Transverse colon (tissue), 4 donors: ENCODE data around the gene RESF1. TPM values are rescaled to one million over a fixed set of nuclear protein-coding genes. Genes with fewer than 3 reads are reported as not detected.

Experiments used
- DNase-seq: peaks from one replicate; pipeline ENCODE4 v3.0.0-alpha.2; 2019
- H3K27ac ChIP-seq, 4 donors: fragments of 200-600 bp; sonication (generic); 2 replicates each; pipeline ENCODE4 v1.5.1; 2016 to 2018; ENCODE audit warnings: inconsistent platforms in 4 of 4
- H3K27me3 ChIP-seq: fragments of 200-600 bp; sonication (generic); 2 replicates; pipeline ENCODE4 v1.5.1; 2017; ENCODE audit warnings: inconsistent platforms
- H3K36me3 ChIP-seq, 4 donors: fragments of 200-600 bp; sonication (generic); 2 replicates each; pipeline ENCODE4 v1.5.1; 2017 to 2019; ENCODE audit warnings: inconsistent platforms in 4 of 4
- H3K4me1 ChIP-seq, 4 donors: fragments of 200-600 bp; sonication (generic); 2 replicates each; pipeline ENCODE4 v1.5.1; 2017 to 2020; ENCODE audit warnings: inconsistent platforms in 4 of 4
- H3K4me3 ChIP-seq, 4 donors: fragments of 200-600 bp; sonication (generic); 1 replicate in 1 of 4; 2 replicates in 3 of 4; pipeline versions ENCODE4 v1.5.1 to v1.6.1; 2017 to 2019; ENCODE audit warnings: inconsistent platforms in 4 of 4
- H3K9me3 ChIP-seq, 2 donors: fragments of 200-600 bp; sonication (generic); 2 replicates each; pipeline ENCODE4 v1.5.1; 2017 to 2019; ENCODE audit warnings: inconsistent platforms in 2 of 2
- CTCF ChIP-seq, 5 experiments: fragments of 200-600 bp in 3 of 5; fragments of 450-650 bp in 2 of 5; sonication (generic) in 3 of 5; IDR thresholded peaks; 1 replicate in 2 of 5; 2 replicates in 3 of 5; pipeline ENCODE4 v1.5.1; 2016 to 2017; ENCODE audit warnings: antibody characterized with exemption in 5 of 5, inconsistent platforms in 3 of 5, mild to moderate bottlenecking in 2 of 5, moderate library complexity in 1 of 5
- EP300 ChIP-seq: sonication (generic); formaldehyde crosslinking; IDR thresholded peaks from one replicate; pipeline ENCODE4 v1.6.1; 2017; ENCODE audit warnings: antibody characterized with exemption, low read depth
- POLR2A ChIP-seq: fragments of 450-650 bp; IDR thresholded peaks from one replicate; pipeline ENCODE4 v1.6.1; 2016; ENCODE audit warnings: antibody characterized with exemption, mild to moderate bottlenecking, moderate library complexity
- POLR2AphosphoS5 ChIP-seq, 3 donors: sonication (generic); formaldehyde crosslinking; IDR thresholded peaks; one replicate each; pipeline ENCODE4 v1.6.1; 2016; ENCODE audit warnings: antibody characterized with exemption in 3 of 3
- WGBS, 2 donors: methylation state at CpG; one replicate each; pipeline ENCODE4 v1.1.5; 2018; ENCODE audit warnings: low coverage in 1 of 2; 5-methylcytosine and 5-hydroxymethylcytosine counted together
- in situ Hi-C, 4 donors: fragments of 200-750 bp; cut with MboI; loops; one replicate each; pipeline versions ENCODE4 v1.15.0 to v1.15.1; 2017; ENCODE audit warnings: low sequenced_read_pairs in 3 of 4, low pct_ligation_motif_present in 1 of 4, low pct_unique_long_range_greater_than_20kb in 1 of 4
- intact Hi-C: fragments of 100-400 bp; cut with DNase I; formaldehyde crosslinking; loops from one replicate; pipeline ENCODE4 v1.15.1; 2023; ENCODE audit warnings: low total_unique reads
- total RNA-seq, 4 donors: library from RNA; depleted of rRNA; stranded (reverse); fragments of >200 nt; gene quantifications; one replicate each; pipeline ENCODE4 v1.1.0, GENCODE V29; 2016

The RESF1 gene
- total RNA-seq, 4 donors from 2014 or later, result 23.3 to 81.8 (median 35.1) TPM

DNA sequence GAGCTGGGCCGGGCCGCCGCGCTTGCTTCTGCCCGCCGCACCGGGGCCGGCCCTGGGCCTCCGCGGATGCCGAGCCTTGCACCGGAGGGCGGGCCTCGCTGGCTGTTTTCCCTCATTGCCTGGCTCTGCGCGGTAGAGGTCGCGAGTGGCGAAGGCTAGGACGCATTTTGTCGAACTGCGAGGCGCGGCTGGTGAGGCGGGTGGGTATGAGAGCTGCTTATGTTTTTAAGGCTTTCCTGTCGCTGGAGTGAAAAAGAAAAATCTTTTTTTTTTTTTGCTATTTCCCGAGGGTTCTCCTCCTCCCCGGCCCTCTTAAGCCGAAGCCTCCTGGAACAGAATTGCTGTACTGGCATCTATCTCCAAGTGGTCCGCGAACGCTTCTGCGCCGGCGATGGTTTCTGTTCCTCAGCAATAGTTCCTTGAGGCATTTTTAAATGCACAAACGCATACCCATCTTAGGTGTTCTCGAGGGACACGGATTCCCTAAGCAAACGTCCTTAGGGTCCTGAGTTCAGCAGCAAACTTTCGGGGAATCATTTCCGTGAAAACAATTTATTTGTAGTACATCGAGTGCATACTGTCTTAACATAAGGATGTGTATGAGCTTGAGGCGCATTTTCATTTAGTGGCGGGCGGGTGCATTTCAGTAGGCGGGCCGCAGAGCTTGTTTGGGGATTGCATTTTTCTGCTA lies 631 bp downstream of the RESF1 start:
- TF ChIP-seq POLR2A, result no peak
- no peak for TF ChIP-seq POLR2AphosphoS5 (IDR thresholded peaks at IDR 0.05)
- TF ChIP-seq EP300, result no peak
- peak in 1 of 5 experiments; percentile 25 for TF ChIP-seq CTCF (IDR thresholded peaks at IDR 0.05)
- H3K36me3 ChIP-seq, result peaks cover 0 to 16% (median 0%) of the 10 kb centered on the region in 4 donors
- H3K4me3 ChIP-seq, result peak overlapping the region; percentile 70 to 90 (median 78)
- H3K4me1 ChIP-seq, result peaks cover 10 to 30% (median 20%) of the 10 kb centered on the region in 4 donors
- in situ Hi-C loops (loop anchor here in 3 of 4 donors (25.0 kb wide), 2 partner anchors 273 to 298 kb away; partner anchors contain the start of gene ETFBKMT (in 2 of the 3)), intact Hi-C loops (loop anchor here (5.0 to 10.0 kb wide), 2 partner anchors 225 to 303 kb away; partner anchors contain the start of gene ETFBKMT)
- 0% methylated on average over 30 to 47 of the region's 47 CpGs for WGBS, 2 donors
- H3K9me3 ChIP-seq, result no peaks in the 10 kb centered on the region
- peak; percentile 70 for DNase-seq
- peak overlapping the region; percentile 94 to 98 (median 96) for H3K27ac ChIP-seq
- no peaks in the 10 kb centered on the region for H3K27me3 ChIP-seq

- Histone ChIP-seq H3K27ac (peak overlapping the region; percentile 94 to 98 (median 96)), H3K4me3 (peak overlapping the region in 3 of 4 donors; percentile 70 to 90 (median 75)), H3K4me1 (peaks cover 12 to 32% (median 21%) of the 10 kb centered on the region in 4 donors), H3K27me3 (no peaks in the 10 kb centered on the region), H3K36me3 (peaks cover 0 to 16% (median 0%) of the 10 kb centered on the region in 4 donors), H3K9me3 (no peaks in the 10 kb centered on the region)
- DNase-seq, result no peak
- in situ Hi-C loops (loop anchor here in 3 of 4 donors (25.0 kb wide), 2 partner anchors 274 to 299 kb away; partner anchors contain the start of gene ETFBKMT (in 2 of the 3)), intact Hi-C loops (no loop called here)
- no peak for TF ChIP-seq POLR2AphosphoS5 (IDR thresholded peaks at IDR 0.05)
- no peak for TF ChIP-seq EP300
- no peak for TF ChIP-seq CTCF (IDR thresholded peaks at IDR 0.05)
- TF ChIP-seq POLR2A, result no peak
- WGBS, 2 donors, result 68 to 100% methylated on average over 1 to 2 of the region's 2 CpGs
Measured at GRCh38 chr12:31961137-31961536, 1.9 kb downstream of the RESF1 start.

- no peak for TF ChIP-seq CTCF (IDR thresholded peaks at IDR 0.05)
- 66 to 71% methylated on average over 4 of the region's 4 CpGs for WGBS, 2 donors
- peak overlapping the region in 1 of 4 donors; percentile 90 for H3K4me3 ChIP-seq
- in situ Hi-C loops (loop anchor here in 3 of 4 donors (25.0 kb wide), 2 partner anchors 275 to 300 kb away; partner anchors contain the start of gene ETFBKMT (in 2 of the 3)), intact Hi-C loops (no loop called here)
- peaks cover 16 to 42% (median 24%) of the 10 kb centered on the region in 4 donors for H3K4me1 ChIP-seq
- no peak for DNase-seq
- H3K9me3 ChIP-seq, result no peaks in the 10 kb centered on the region
- no peaks in the 10 kb centered on the region for H3K27me3 ChIP-seq
- H3K27ac ChIP-seq, result no peak overlapping the region
- peaks cover 0 to 16% (median 0%) of the 10 kb centered on the region in 4 donors for H3K36me3 ChIP-seq
Measured at GRCh38 chr12:31962076-31962475, 2.9 kb downstream of the RESF1 start.

GRCh38 chr12:31964280-31964679 lies 5.1 kb downstream of the RESF1 start:
- no peaks in the 10 kb centered on the region for H3K27me3 ChIP-seq
- H3K36me3 ChIP-seq, result peaks cover 0 to 16% (median 0%) of the 10 kb centered on the region in 4 donors
- no peak overlapping the region for H3K4me3 ChIP-seq
- H3K4me1 ChIP-seq, result peaks cover 8 to 43% (median 20%) of the 10 kb centered on the region in 4 donors
- intact Hi-C loops (no loop called here), in situ Hi-C loops (loop anchor here in 3 of 4 donors (25.0 kb wide), 2 partner anchors 277 to 302 kb away; partner anchors contain the start of gene ETFBKMT (in 2 of the 3))
- DNase-seq, result no peak
- H3K27ac ChIP-seq, result no peak overlapping the region
- no peaks in the 10 kb centered on the region for H3K9me3 ChIP-seq
- 92 to 99% methylated on average over 3 of the region's 3 CpGs for WGBS, 2 donors
- no peak for TF ChIP-seq EP300
- TF ChIP-seq POLR2A, result no peak
- TF ChIP-seq CTCF (IDR thresholded peaks at IDR 0.05), result no peak
- no peak for TF ChIP-seq POLR2AphosphoS5 (IDR thresholded peaks at IDR 0.05)
